IMR-90 (cell line): ENCODE measurements around the gene PLOD3. TPM values are rescaled to one million over a fixed set of nuclear protein-coding genes. Genes with fewer than 3 reads are reported as not detected.

Experiments
- ATAC-seq: fragments of 200-7000 bp; cut with Tn5 transposase; 2 replicates; pipeline ENCODE4 v1.9.1; 2020; ENCODE audit warnings: low read depth, mild to moderate bottlenecking, moderate library complexity
- BruUV-seq: library from RNA; stranded (reverse); fragments of 400-500 nt; replicated peaks from 2 replicates; lab custom pipeline; 2021; lab: Mats Ljungman, UMichigan
- CTCF ChIA-PET: fragments of 300-600 bp; formaldehyde crosslinking; extraction: SDS; loops from one replicate; lab custom pipeline; 2021; ENCODE audit warnings: antibody characterized with exemption; lab: Yijun Ruan, JAX
- POLR2A ChIA-PET: fragments of 300-600 bp; sonication (Branson Sonifier 250); formaldehyde crosslinking; loops from one replicate; lab custom pipeline; 2022; ENCODE audit warnings: antibody characterized with exemption; ENCODE audit not compliant: unreplicated experiment; lab: Charles Lee
- DNase-seq: peaks from one replicate; pipeline ENCODE4 v3.0.0; 2013
- H2AFZ ChIP-seq: replicated peaks from 2 replicates; pipeline ENCODE3; 2013; ENCODE audit warnings: low read length, mild to moderate bottlenecking; ENCODE audit not compliant: poor library complexity
- H2AK5ac ChIP-seq: 2 replicates; pipeline ENCODE4 v1.6.1; 2013; ENCODE audit warnings: low read depth, low read length, inconsistent platforms
- H2AK9ac ChIP-seq: replicated peaks from 2 replicates; pipeline ENCODE3; 2013; ENCODE audit warnings: mild to moderate bottlenecking, low read depth, low read length, moderate library complexity; ENCODE audit not compliant: poor library complexity
- H2BK120ac ChIP-seq: 2 replicates; pipeline ENCODE4 v1.6.1; 2013; ENCODE audit warnings: low read depth, low read length, inconsistent platforms
- H2BK15ac ChIP-seq: 3 replicates; pipeline ENCODE4 v1.6.1; 2013; ENCODE audit warnings: low read depth, low read length, inconsistent platforms
- H2BK20ac ChIP-seq: 2 replicates; pipeline ENCODE4 v1.6.1; 2013; ENCODE audit warnings: low read depth, mild to moderate bottlenecking, inconsistent platforms, low read length, moderate library complexity
- H2BK5ac ChIP-seq: 2 replicates; pipeline ENCODE4 v1.6.1; 2013; ENCODE audit warnings: mild to moderate bottlenecking, low read depth, low read length, inconsistent platforms; ENCODE audit not compliant: poor library complexity, severe bottlenecking
- H3K14ac ChIP-seq: replicated peaks from 2 replicates; pipeline ENCODE4 v1.6.1; 2013; ENCODE audit warnings: low read depth, low read length, inconsistent platforms
- H3K18ac ChIP-seq: 2 replicates; pipeline ENCODE4 v1.6.1; 2013; ENCODE audit warnings: low read depth, low read length, control low read depth
- H3K23ac ChIP-seq: 2 replicates; pipeline ENCODE4 v1.6.1; 2013; ENCODE audit warnings: low read depth, low read length, inconsistent platforms
- H3K27ac ChIP-seq: 2 replicates; pipeline ENCODE4 v1.5.1; 2013; ENCODE audit warnings: mild to moderate bottlenecking, control low read depth, low read length; ENCODE audit not compliant: insufficient read depth
- H3K27me3 ChIP-seq: 2 replicates; pipeline ENCODE4 v1.6.1; 2013; ENCODE audit warnings: low read length; ENCODE audit not compliant: control insufficient read depth, insufficient read depth
- H3K36me3 ChIP-seq: 2 replicates; pipeline ENCODE4 v1.6.1; 2013; ENCODE audit warnings: low read length, mixed read lengths; ENCODE audit not compliant: control insufficient read depth, insufficient read depth
- H3K4ac ChIP-seq: 2 replicates; pipeline ENCODE4 v1.6.1; 2013; ENCODE audit warnings: low read depth, low read length, inconsistent platforms
- H3K4me1 ChIP-seq: 2 replicates; pipeline ENCODE4 v1.6.1; 2013; ENCODE audit warnings: low read length, mixed read lengths; ENCODE audit not compliant: control insufficient read depth, insufficient read depth
- H3K4me2 ChIP-seq: 2 replicates; pipeline ENCODE4 v1.6.1; 2013; ENCODE audit warnings: low read depth, mild to moderate bottlenecking, control low read depth, low read length, moderate library complexity
- H3K4me3 ChIP-seq: 2 replicates; pipeline ENCODE4 v1.5.1; 2013; ENCODE audit warnings: low read depth, mild to moderate bottlenecking, control low read depth, low read length, moderate library complexity; ENCODE audit not compliant: insufficient read depth
- H3K56ac ChIP-seq: 2 replicates; pipeline ENCODE4 v1.6.1; 2013; ENCODE audit warnings: low read length, inconsistent platforms; ENCODE audit not compliant: insufficient read depth; ENCODE audit errors: extremely low read depth
- H3K79me1 ChIP-seq, 2 experiments: 2 replicates each; pipeline ENCODE4 v1.6.1; 2013; ENCODE audit warnings: low read length in 2 of 2, inconsistent platforms in 1 of 2, low read depth in 1 of 2
- H3K9ac ChIP-seq: 2 replicates; pipeline ENCODE4 v1.6.1; 2013; ENCODE audit warnings: low read depth, low read length, control low read depth
- H3K9me1 ChIP-seq: 2 replicates; pipeline ENCODE4 v1.6.1; 2013; ENCODE audit warnings: low read length, inconsistent platforms; ENCODE audit not compliant: insufficient read depth
- H3K9me3 ChIP-seq: 2 replicates; pipeline ENCODE4 v1.6.1; 2013; ENCODE audit warnings: low read length; ENCODE audit not compliant: control insufficient read depth, insufficient read depth
- H4K20me1 ChIP-seq: 2 replicates; pipeline ENCODE4 v1.6.1; 2013; ENCODE audit warnings: low read length, inconsistent platforms; ENCODE audit not compliant: insufficient read depth
- H4K5ac ChIP-seq: 2 replicates; pipeline ENCODE4 v1.6.1; 2013; ENCODE audit warnings: mild to moderate bottlenecking, low read depth, low read length, control low read depth
- H4K8ac ChIP-seq, 2 experiments: 2 replicates each; pipeline ENCODE4 v1.6.1; 2013; ENCODE audit warnings: low read depth in 2 of 2, low read length in 2 of 2, control low read depth in 1 of 2, inconsistent platforms in 1 of 2
- H4K91ac ChIP-seq: 2 replicates; pipeline ENCODE4 v1.6.1; 2013; ENCODE audit warnings: low read depth, low read length, inconsistent platforms; ENCODE audit not compliant: insufficient read depth
- MXI1 ChIP-seq: IDR thresholded peaks from 2 replicates; pipeline ENCODE4 v1.6.1; 2012; ENCODE audit warnings: low read depth, mild to moderate bottlenecking, low read length, moderate library complexity, borderline replicate concordance
- SMC3 ChIP-seq: fragments of 150-350 bp; IDR thresholded peaks from 2 replicates; pipeline ENCODE4 v1.6.1; 2016; ENCODE audit warnings: low read depth, mild to moderate bottlenecking, antibody characterized with exemption, low read length, moderate library complexity
- WGBS, 2 experiments: methylation state at CpG; one replicate each; pipeline versions ENCODE4 v1.1.5 to v1.1.7; 2013; ENCODE audit warnings: missing lambda C conversion rate in 2 of 2; ENCODE audit not compliant: insufficient read length in 1 of 2; ENCODE audit errors: extremely low coverage in 2 of 2; 5-methylcytosine and 5-hydroxymethylcytosine counted together
- dilution Hi-C: fragments of 300-500 bp; cut with HindIII; formaldehyde crosslinking; loops from one replicate; pipeline ENCODE4 v1.14.3; 2018; ENCODE audit warnings: low sequenced_read_pairs; ENCODE audit not compliant: unreplicated experiment
- in situ Hi-C: fragments of 300-500 bp; cut with MboI; formaldehyde crosslinking; loops from 3 replicates; pipeline ENCODE4 v1.14.3; 2019; ENCODE audit warnings: low sequenced_read_pairs, inconsistent platforms, mixed read lengths
- intact Hi-C: fragments of 100-400 bp; cut with micrococcal nuclease; formaldehyde crosslinking; loops from 2 replicates; pipeline ENCODE4 v1.10.0; 2022
- polyA plus RNA-seq, 3 experiments: library from polyadenylated mRNA; depleted of rRNA; stranded (reverse); fragments of >200 nt; gene quantifications; 2 replicates each; pipeline ENCODE4 v1.2.3, GENCODE V29; 2012; ENCODE audit warnings: low replicate concordance in 1 of 3
- total RNA-seq: library from RNA; depleted of rRNA; stranded (reverse); fragments of >200 nt; gene quantifications from 2 replicates; pipeline ENCODE4 v1.2.3, GENCODE V29; 2012

The PLOD3 gene
- total and polyA plus RNA-seq, 2 of the 4 experiments (the other 2 are of a cell fraction) = 21.7 to 159 TPM

DNA sequence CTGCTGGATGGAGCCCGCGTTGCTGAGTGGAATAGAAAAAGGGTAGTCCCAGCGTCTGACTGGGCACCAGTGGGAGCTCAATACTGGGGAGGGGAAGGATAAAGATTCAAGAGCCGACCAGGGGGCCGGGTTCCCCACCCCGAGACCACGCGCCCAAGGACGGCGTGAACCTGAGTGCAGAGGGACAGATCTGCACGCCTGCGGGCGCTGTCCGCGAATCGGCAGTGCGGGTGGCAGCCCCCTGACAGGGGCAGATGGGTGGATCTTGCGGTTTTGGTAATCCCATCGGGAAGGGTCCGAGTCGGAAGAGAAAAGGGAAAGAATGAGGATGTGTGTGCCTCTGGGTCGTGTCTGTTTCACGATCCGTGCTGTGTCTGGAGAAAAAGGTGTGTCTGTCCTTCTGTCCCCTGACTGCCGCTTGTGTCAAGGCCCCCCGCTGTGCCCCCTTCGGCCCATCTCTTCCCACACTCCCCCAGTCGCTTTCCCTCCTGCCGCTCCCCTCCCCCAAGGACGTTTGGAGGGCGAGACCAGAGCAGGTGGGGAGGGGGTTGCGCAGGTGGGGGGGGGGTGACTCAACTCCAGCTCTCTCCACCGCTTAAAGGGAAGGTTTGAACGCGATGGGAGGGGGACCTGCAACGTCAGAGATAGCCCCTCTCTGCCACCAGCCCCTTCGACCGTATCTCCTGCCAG is 51.3 kb downstream of the PLOD3 start:
- H3K4me1 ChIP-seq = peaks cover 18% of the 10 kb centered on the region

More for the DNA sequence above, 51.3 kb downstream of the PLOD3 start:
- peak overlapping the region; percentile 96 for H2AFZ ChIP-seq
- H4K8ac ChIP-seq = no peak overlapping the region
- H4K20me1 ChIP-seq = peaks cover 14% of the 10 kb centered on the region; the same call in 1 of the 2 replicates
- WGBS, 2 experiments = 3% methylated on average over 13 of the region's 38 CpGs; no CpG with 5 or more reads in 1 of the 2 experiments
- no peak overlapping the region for H3K23ac ChIP-seq
- CTCF ChIA-PET = interaction anchor here (1.4 kb wide), 1 partner anchor 27 kb away, joined by 6 read pairs; no protein-coding TSS in a partner anchor
- peaks cover 2% of the 10 kb centered on the region; the same call in 1 of the 2 replicates for H3K36me3 ChIP-seq
- no peak overlapping the region for H3K18ac ChIP-seq
- TF ChIP-seq SMC3 (no peak), MXI1 (0 out of 2 replicates have a peak, but pooled peaks have one; percentile 23)
- H2BK15ac ChIP-seq = no peak overlapping the region
- H3K14ac ChIP-seq = no peak overlapping the region
- in situ Hi-C loops (no loop called here), dilution Hi-C loops (no loop called here), intact Hi-C loops (no loop called here)
- H3K79me1 ChIP-seq = peaks cover 0 to 3% of the 10 kb centered on the region in 2 experiments; a peak in 1 of 4 replicates
- peak overlapping the region; percentile 9 for H2AK9ac ChIP-seq
- no peak overlapping the region for H3K56ac ChIP-seq
- POLR2A ChIA-PET = interaction anchor here (0.6 kb wide), 1 partner anchor 10 kb away, joined by 5 read pairs; no protein-coding TSS in a partner anchor
- no peak overlapping the region for H3K4ac ChIP-seq
- peak overlapping the region; percentile 45 for H3K4me3 ChIP-seq
- no peak overlapping the region for H2BK20ac ChIP-seq
- H3K9me3 ChIP-seq = no peaks in the 10 kb centered on the region
- H4K5ac ChIP-seq = no peak overlapping the region
- H2AK5ac ChIP-seq = no peak overlapping the region
- peaks cover 37% of the 10 kb centered on the region for H3K27me3 ChIP-seq
- H3K9me1 ChIP-seq = peaks cover 14% of the 10 kb centered on the region
- ATAC-seq = no peak
- no peak overlapping the region for H4K91ac ChIP-seq
- H2BK120ac ChIP-seq = no peak overlapping the region
- DNase-seq = no peak
- no peak overlapping the region for H2BK5ac ChIP-seq
- no TSS peak for BruUV-seq
- H3K9ac ChIP-seq = no peak overlapping the region
- H3K27ac ChIP-seq = no peak overlapping the region
- peak overlapping the region; percentile 96 for H3K4me2 ChIP-seq
